Measurements from ENCODE around the gene PRKAB1.

DNA sequence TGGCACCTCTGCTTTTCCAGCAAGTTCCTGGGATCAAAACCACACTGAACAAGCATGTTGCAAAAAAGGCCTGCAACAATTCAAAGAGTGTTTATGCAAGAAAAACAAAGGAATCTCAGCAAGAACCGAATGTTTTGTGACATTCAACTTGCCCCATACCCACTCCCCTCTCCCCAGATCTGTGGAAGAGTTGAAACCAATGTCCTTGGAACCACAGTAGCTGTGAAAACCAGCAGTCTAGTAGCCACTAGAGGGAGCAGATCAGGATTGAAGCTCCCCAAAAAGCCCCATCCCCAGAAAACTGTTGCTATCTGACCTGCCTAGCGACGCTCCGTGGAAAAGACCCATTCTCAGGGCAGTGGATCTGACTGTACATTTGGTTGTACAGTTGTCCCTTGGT, 27.1 kb downstream of the PRKAB1 start:
- peak; percentile 32 for TF ChIP-seq RAD21 (IDR thresholded peaks at IDR 0.05; ENCODE audit: low read depth)
- TF ChIP-seq, protein P1, sequence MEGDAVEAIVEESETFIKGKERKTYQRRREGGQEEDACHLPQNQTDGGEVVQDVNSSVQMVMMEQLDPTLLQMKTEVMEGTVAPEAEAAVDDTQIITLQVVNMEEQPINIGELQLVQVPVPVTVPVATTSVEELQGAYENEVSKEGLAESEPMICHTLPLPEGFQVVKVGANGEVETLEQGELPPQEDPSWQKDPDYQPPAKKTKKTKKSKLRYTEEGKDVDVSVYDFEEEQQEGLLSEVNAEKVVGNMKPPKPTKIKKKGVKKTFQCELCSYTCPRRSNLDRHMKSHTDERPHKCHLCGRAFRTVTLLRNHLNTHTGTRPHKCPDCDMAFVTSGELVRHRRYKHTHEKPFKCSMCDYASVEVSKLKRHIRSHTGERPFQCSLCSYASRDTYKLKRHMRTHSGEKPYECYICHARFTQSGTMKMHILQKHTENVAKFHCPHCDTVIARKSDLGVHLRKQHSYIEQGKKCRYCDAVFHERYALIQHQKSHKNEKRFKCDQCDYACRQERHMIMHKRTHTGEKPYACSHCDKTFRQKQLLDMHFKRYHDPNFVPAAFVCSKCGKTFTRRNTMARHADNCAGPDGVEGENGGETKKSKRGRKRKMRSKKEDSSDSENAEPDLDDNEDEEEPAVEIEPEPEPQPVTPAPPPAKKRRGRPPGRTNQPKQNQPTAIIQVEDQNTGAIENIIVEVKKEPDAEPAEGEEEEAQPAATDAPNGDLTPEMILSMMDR (IDR thresholded peaks at IDR 0.05 in 2 of 3, conservative IDR thresholded peaks at IDR 0.05 in 1 of 3; ENCODE audit: borderline replicate concordance in 1 of 3, insufficient read depth in 1 of 3, low read depth in 2 of 3, low read length in 2 of 3), result peak; percentile 22 to 67 (median 62); a peak in 4 of 6 replicates
- no peak for TF ChIP-seq POLR2AphosphoS5 (IDR thresholded peaks at IDR 0.05; ENCODE audit: low read depth, low read length)
- TF ChIP-seq ZNF274 (IDR thresholded peaks at IDR 0.05; ENCODE audit: low read depth, low read length), result no peak
- TF ChIP-seq EZH2 (IDR thresholded peaks at IDR 0.05), result no peak

All from HCT116 (cell line).